Renal cortex interstitium (tissue), 11 donors: ENCODE measurements around the gene GNAI3. TPM values are rescaled to one million over a fixed set of nuclear protein-coding genes. Genes with fewer than 3 reads are reported as not detected.

ENCODE experiments used
- DNase-seq, 11 donors: peaks; one replicate each; pipeline ENCODE4 v3.0.0-alpha.2; 2013; ENCODE audit warnings: low read depth in 9 of 11, low spot score in 4 of 11; ENCODE audit errors: extremely low read depth in 1 of 11
- polyA plus RNA-seq, 3 donors: library from polyadenylated mRNA; unstranded; fragments of 120-200 nt; gene quantifications; one replicate each; pipeline ENCODE4 v1.2.1, GENCODE V29; 2013; ENCODE audit not compliant: insufficient read length in 3 of 3

Gene GNAI3
- polyA plus RNA-seq, 3 donors: 11.7 to 13.5 (median 12.1) TPM

DNA sequence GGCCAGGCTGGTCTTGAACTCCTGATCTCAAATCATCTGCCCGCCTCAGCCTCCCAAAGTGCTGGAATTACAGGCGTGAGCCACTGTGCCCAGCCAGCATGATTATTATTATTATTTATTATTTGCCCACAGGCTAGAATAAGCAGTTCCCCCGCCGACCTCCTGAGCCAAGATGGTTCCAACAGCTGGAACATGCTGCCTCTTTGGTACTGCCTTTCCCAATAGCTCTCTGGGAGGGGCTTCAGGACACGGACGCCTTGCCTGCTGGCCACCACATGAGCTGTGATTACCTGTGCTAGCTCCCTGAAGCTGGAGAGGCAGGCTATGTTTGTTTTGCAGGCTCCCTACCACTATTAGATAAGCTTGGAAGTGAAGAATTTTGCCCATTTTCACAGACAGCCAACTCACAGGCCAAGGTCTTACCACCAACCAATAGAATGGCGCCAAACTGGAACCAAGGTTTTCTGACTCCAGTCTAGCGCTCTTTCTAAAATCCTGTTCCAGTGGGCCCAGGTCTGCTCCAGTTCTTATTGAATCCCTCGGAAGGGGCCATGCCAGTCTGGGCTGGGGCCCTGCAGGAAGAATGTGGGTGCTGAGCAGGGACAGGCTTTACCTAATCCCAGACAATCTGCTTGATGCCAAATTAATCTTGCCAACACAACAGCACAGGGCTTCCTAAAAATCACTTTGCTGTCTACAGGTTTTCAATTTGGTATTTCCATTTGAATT, 10.8 kb upstream of the GNAI3 start:
- no peak for DNase-seq

GRCh38 chr1:109538827-109539555, 9.4 kb upstream of the GNAI3 start:
- DNase-seq: no peak

- no peak for DNase-seq
These were observed 8.7 kb upstream of the GNAI3 start, which contains the start of gene GPR61 for GRCh38 chr1:109539676-109540075. GPR61 (plus strand) TSS chr1:109539872; CDS start chr1:109543023, 3,151 bp downstream.

GRCh38 chr1:109541102-109541501, 7.3 kb upstream of the GNAI3 start:
- DNase-seq: no peak

DNA sequence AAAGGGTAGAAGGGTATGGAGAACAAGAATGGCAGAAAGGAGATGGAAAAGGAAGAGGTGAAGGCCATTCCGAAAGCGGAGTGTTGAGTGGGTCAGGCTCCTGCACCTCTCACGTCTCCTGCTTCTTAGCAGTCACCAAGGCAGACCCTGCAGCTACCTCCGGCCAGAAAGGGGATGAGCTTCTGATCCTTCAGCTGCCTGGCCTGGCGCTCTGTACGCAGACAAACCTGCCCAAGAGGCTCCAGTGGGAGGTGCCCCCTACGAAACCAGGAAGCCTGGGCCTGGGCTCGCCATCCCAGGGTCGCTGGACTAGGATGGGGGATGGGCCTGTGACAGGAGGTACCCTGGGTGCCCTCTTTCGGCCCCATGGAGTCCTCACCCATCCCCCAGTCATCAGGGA, 5.8 kb upstream of the GNAI3 start:
- no peak for DNase-seq

- DNase-seq: no peak
These were observed 5.0 kb upstream of the GNAI3 start for GRCh38 chr1:109543283-109543987.

- DNase-seq: no peak
These were observed 4.3 kb upstream of the GNAI3 start for GRCh38 chr1:109543988-109544735.

DNA sequence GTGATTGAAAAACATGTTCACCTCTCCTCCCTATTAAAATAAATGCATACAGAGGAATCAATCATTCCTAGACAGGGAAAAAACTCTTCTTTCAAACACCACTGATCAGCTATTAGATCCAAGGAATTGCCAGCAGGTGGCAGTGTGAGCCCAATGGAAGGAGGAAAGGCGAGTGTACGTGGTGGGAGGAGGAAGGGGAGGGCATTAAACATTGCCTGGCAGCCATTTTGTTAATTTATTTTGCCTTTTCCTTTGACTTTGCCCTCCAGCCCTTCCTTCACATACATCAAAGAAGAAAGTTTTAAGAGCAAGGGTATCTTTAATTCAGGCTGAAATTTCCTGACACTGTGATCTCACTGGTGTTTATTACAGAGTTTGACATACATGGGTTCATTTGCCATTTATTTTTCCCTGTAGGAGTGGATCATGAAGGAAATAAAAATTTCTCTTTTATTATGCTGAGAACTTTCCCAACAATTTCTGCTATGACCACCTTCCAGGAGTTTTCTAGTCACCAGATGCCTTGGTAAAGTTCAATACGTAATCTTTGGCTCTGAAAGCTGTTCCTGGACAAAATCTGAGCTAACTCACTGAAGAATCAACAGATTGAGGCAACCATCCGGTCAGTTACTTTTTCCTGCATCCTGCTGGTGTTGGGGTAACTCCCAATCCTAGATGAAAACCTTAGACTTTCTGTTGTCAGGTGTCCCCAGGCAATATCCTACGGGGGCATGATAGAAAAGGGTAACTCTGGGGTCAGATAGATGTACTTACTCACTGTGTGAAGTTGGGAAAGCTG, 1.9 kb upstream of the GNAI3 start:
- DNase-seq: peak; percentile 79 to 95 (median 87)

GRCh38 chr1:109547463-109548320, 723 bp upstream of the GNAI3 start:
- peak in 1 of 11 donors; percentile 17 for DNase-seq

GRCh38 chr1:109556563-109556962, 8.1 kb downstream of the GNAI3 start:
- no peak for DNase-seq

GRCh38 chr1:109557520-109557919, 9.1 kb downstream of the GNAI3 start:
- DNase-seq: no peak

DNA sequence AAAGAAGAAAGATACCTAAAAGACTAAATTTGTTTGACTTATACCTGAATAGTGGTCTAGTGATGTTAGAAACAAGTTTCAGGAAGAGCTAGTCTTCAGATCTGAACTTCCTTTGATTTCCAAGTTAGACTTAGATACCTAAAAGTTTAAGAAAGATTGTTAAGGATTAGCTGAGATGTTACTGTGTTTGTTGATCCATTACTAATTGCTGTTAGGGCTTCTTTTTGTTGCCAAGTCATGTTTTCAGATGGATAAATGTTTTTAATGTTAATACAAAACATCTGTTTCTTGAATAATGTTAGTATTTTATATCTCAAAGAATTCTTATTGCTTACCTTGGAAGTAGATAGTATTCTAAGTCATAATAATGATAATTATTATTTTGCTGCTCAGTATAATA, 11.6 kb downstream of the GNAI3 start:
- DNase-seq: no peak

GRCh38 chr1:109564194-109564878, 15.9 kb downstream of the GNAI3 start:
- DNase-seq: no peak

DNA sequence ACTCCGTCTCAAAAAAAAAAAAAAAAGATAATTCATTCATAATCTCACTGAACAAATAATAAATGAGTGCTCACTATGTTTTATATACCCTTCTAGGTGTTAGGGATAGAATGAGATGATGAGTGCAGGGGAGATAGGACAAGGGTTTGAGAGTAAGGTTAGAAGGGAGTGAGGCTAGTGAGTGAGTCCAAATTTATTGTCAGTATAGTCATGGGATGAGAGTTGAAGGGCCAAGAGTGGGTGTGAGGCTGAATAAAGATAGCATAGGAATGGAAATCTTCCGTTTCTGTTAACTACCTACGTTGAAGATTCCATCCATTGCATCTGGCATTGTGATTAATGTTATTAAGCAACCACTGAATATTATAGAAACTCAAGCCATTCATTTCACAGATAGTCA, 16.8 kb downstream of the GNAI3 start:
- DNase-seq: no peak

GRCh38 chr1:109566982-109567381, 18.6 kb downstream of the GNAI3 start:
- DNase-seq: no peak

DNA sequence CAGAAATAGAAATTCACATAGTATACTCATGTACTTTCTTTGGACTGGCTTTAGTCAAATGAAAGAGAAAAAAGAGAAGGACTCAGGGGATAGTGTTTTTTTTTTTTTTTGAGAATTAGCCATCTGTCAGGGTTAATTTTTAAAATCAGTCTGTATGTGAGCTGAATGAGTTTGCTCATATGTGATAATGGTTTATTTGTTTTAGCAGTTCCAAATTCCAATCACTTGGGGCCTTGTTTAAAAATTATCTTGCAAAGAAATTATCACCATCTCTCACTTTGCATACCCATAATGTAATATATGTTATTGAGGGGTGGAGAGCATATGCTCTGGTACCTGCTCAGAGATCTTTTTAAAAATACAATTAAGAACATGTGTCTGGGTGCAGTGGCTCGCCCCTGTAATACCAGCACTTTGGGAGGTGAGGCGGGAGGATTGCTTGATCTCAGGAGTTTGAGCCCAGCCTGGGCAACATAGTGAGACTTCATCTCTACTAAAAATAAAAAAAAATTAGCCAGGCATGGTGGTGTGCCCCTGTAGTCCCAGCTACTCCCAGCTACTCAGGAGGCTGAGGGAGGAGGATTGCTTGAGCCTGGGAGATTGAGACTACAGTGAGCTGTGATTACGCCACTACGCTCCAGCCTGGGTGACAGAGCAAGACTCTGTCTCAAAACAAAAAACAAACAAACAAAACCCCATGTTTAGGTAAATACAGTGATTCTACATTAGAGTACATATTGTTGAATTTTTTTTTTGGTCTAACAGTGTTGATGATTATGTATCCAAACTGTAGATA, 19.7 kb downstream of the GNAI3 start:
- no peak for DNase-seq
